Renal cortical epithelial cell (primary cell): ENCODE data around the gene TBCEL. TPM values are rescaled to one million over a fixed set of nuclear protein-coding genes. Genes with fewer than 3 reads are reported as not detected.

Experiments used
- DNase-seq: peaks from one replicate; pipeline ENCODE4 v3.0.0-alpha.2; 2011; ENCODE audit warnings: low read depth
- total RNA-seq: library from RNA; depleted of rRNA; stranded (reverse); fragments of >200 nt; gene quantifications from 2 replicates; pipeline ENCODE4 v1.2.3, GENCODE V29; 2014

The TBCEL gene
- total RNA-seq, 1 donor from 2014 or later, result 44.4 TPM

GRCh38 chr11:121138259-121138658, 114.4 kb downstream of the TBCEL start:
- no peak for DNase-seq

DNA sequence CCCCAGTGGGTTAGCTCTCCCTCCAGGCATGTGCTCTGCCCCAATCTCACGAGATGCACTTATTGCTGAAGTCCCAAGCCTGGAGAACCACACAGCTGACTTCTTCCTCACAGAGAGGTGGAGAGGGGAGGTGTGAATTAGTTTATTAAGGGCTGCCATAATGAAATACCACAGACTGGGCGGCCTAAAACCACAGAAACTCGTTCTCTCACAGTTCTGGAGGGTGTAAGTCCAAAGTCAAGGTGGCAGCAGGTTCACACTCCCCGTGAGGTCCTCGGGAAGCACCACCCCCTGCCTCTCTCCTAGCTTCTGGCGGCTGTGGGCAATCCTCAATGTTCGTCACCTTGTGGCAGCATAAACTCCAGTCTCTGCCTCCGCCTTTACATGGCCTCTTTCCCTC, 116.5 kb downstream of the TBCEL start:
- no peak for DNase-seq

Other genes with a start within 250 kb of the TBCEL start
- gene TECTA, start 77.1 kb downstream of the TBCEL start, total RNA-seq, result 0.17 and 0.50 TPM in 2 replicates